Activated CD8-positive, alpha-beta memory T cell treated with anti-CD3 and anti-CD28 coated beads for 4 hours (primary cell): ENCODE results near the gene CYTL1.
"Not testable (repeated sequence)": the region's sequence is repeated elsewhere in the genome, so short reads cannot be mapped to it uniquely, and the experiment has no call there.

Experiments used
- DNase-seq, 2 donors: peaks; one replicate each; pipeline ENCODE4 v3.0.0-alpha.2; 2020; ENCODE audit warnings: low read depth in 2 of 2

CYTL1 gene

DNA sequence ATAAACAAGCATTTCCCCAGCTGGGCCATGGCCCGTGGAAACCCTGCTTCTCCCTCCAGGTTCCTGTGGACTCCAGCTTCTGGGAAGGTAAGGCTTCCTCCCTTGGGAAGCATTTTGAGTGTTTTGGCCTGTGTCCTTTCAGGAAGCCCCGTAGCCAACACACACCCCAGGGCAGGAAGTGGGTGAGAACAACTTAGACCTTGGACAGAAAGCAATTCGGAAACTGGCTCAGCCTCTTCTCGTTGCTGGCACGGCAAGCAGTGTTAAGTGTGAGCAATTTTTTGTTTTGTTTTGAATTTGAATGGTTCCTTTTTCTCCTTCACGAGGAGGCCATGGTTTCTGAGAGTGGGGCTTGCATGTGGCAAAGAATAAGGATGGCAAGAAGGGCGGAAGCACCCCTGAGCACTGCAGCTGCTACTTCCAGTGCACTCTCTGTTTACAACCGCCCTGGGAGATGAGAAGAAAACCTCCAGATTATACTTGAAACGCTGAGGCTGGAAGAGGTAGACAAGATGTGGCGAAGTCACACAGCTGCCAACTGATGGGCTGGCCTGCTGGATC lies 14.1 kb upstream of the CYTL1 start:
- DNase-seq = no peak

GRCh38 chr4:5032813-5033212 lies 13.6 kb upstream of the CYTL1 start:
- no peak for DNase-seq

DNA sequence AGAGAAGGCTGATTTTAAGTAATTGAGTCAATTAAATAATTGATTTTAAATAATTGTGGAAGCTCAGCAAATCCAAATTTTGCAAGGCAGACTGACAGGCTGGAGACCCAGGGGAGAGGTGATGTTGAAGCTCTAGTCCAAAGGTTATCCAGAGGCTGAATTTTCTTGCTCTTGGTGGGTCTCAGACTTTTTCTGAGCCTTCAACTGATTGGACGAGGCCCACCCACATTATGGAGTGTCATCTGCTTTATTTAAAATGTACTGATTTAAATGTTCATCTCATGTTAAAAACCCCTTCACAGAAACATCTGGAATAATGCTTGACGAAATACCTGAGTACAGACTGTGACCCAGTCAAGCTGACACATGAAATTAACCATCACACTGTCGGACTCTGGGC lies 11.7 kb upstream of the CYTL1 start:
- no peak for DNase-seq

DNA sequence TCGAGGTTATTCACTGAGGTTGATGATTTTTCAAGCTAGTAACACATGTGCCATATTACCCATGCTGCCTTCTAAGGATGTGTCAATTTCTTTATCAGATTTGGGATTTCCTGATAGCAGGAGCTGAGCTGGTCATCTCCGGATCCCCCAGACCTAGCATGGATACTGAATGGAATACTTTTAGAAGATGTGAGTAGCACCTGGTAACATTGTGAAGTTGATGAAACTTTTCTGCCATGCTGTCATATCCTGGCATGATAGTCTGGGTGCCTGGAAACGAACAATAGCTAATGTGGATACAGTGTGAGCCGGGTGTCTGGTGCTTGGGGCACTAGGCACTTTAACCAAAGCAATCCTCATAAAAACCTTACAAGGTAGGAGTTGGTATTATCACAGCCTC lies 11.0 kb upstream of the CYTL1 start:
- no peak for DNase-seq

DNA sequence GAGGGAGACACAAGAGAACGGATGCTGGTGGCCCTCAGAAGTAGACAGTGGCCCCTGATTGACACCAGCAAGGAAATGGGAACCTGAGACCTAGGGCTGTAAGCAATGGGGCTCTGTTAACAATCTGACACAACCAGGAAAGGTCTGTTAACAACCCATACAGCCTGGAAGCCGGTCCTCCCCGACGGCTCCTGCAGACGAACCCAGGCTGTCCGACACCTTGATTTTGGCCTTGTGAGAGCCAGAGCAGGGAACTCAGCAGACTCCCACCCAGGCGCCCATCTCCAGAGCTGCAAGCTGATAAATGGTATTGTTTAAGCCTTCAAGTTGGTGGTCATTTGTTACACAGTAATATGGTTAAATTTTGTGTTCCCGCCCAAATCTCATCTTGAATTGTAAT lies 10.2 kb upstream of the CYTL1 start:
- no peak for DNase-seq

GRCh38 chr4:5028480-5028879 lies 9.2 kb upstream of the CYTL1 start:
- no peak for DNase-seq

DNA sequence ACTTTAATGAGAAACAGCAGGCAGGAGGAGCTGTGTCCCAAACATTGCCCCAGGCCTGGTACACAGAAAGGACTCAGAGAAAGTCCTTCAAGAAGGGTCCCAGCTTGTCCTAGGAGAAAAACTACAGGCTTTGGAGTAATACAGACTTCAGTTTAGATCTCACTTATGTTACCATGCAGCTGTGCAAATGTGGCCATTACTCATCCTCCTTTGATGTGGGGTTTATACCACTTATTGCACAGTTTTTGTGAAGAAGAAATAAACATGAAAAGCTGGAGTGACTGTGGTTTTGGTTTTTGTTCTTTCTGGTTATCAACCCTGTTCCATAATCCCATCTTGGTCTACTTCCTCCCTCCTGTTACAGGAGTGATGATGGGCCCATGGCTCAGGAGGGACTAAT lies 8.1 kb upstream of the CYTL1 start:
- DNase-seq = no peak

DNA sequence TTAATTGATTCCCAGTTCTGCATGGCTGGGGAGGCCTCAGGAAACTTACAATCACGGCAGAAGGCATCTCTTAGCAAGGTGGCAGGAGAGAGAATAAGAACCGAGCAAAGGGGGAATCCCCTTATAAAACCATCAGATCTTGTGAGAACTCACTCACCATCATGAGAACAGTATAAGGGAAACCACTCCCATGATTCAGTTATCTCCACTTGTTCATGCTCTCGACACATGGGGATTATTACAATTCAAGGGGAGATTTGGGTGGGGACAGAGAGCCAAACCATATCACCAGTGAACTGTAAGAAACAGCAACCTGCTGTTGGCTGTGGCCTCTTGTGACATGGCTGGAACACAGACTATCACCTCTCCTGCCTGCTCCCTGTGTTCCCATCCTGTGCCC lies 7.1 kb upstream of the CYTL1 start:
- DNase-seq = no peak

DNA sequence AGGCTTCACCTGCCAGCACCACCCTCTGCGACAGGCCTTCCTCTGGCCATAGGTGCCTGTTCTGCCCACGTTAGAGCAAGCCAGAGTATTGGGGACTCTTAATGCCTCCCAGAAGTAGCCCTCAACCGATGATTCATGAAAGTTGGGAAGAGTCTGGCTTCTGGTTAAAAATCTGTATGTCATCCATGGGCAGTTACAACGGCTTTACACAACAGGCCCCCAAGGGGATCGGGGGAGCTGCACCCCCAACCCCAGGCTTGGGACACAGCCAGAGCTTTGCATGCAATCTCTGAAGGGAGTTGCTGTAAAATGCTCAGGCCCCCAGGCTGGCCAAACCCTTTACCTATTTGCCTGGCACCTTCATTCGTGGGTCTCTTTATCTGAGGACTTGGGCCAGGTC lies 5.4 kb upstream of the CYTL1 start:
- DNase-seq = no peak

DNA sequence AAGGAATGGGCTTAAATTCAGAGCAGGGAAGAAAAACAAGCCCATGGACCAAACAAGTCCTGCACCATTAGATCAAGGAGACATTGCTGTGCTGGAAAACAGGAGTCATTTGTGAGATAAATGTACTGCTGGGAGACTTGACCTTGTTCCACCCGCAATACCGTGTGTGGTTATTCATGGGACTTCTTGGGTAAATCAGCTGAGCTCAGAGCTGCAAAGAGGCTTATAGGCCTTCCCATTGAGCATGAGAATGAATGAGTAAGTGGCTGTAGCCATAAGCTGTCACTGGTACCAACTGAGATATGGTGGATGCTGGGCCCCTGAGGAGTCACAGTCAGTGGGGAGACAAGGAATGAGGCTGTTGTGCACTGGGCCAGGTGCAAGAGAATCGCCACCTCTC lies 2.3 kb upstream of the CYTL1 start:
- no peak for DNase-seq

GRCh38 chr4:5020341-5020740 lies 1.1 kb upstream of the CYTL1 start:
- DNase-seq = no peak

GRCh38 chr4:5019796-5020195 lies 538 bp upstream of the CYTL1 start:
- no peak for DNase-seq

DNA sequence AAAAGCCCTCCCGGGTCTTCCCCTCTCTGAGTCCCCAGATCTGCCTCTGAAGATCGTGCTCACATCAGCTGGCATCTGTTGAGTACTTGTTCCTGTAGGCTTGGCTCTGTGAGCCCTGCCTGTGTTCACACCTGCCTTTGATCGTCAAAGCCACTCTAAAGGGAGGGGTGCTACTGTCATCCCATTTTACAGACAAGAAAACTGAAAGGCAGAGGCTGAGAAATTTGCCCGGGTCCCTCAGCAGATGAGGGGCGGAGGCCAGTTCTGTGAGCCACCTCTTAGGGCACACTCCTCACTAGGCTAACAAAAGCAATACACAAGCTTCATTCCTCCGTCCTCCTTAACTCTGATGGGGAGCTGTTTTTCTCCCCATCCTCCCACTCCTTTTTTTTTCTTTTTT lies 655 bp downstream of the CYTL1 start:
- no peak for DNase-seq

GRCh38 chr4:5018096-5018495 lies 1.2 kb downstream of the CYTL1 start:
- DNase-seq = no peak

DNA sequence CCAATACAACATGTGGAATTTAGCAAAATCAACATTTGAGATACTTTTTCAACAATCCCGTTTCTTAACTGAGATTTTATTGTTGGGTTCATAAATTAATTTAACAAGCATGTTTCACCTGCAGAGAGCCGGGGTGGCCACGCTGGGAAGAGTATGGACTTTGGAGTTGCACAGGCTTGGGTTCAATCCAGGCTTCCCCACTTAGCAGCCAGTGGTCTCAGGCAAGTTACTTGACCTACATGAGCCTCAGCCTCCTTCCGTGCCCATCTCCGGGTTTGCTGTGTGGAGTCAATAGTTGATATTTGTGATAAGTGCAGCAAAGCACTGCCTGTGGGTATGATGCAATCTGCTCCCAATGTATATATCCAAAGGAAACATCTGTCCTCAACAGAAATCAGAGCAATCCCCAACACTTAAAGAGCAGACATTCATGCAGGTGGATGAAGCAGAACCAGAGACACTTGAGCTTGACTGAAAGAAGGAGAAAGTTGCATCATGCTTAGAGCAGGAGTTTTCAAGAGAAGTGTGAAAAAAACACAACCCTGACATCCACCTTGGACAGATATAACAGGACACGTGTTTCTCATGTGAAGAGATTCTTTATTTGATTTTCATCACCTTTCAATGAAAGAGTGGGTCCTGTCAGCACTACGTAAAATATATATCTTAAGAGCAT lies 5.1 kb downstream of the CYTL1 start:
- no peak for DNase-seq

- no peak for DNase-seq
Measured at GRCh38 chr4:5012958-5013357, 6.3 kb downstream of the CYTL1 start.

GRCh38 chr4:5012244-5012898 lies 6.9 kb downstream of the CYTL1 start:
- no peak for DNase-seq

GRCh38 chr4:5010984-5011383 lies 8.3 kb downstream of the CYTL1 start:
- no peak for DNase-seq

GRCh38 chr4:5009796-5010195 lies 9.5 kb downstream of the CYTL1 start:
- no peak for DNase-seq

DNA sequence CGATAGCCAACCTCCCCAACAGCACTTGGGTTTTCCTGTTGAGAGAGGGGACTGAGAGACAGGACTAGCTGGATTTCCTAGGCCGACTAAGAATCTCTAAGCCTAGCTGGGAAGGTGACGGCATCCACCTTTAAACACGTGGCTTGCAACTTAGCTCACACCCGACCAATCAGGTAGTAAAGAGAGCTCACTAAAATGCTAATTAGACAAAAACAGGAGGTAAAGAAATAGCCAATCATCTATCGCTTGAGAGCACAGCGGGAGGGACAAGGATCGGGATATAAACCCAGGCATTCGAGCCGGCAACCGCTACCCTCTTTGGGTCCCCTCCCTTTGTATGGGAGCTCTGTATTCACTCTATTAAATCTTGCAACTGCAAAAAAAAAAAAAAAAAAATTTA lies 12.3 kb downstream of the CYTL1 start:
- not testable (repeated sequence) for DNase-seq

- DNase-seq = no peak
Measured at GRCh38 chr4:5004496-5004895, 14.8 kb downstream of the CYTL1 start.

DNA sequence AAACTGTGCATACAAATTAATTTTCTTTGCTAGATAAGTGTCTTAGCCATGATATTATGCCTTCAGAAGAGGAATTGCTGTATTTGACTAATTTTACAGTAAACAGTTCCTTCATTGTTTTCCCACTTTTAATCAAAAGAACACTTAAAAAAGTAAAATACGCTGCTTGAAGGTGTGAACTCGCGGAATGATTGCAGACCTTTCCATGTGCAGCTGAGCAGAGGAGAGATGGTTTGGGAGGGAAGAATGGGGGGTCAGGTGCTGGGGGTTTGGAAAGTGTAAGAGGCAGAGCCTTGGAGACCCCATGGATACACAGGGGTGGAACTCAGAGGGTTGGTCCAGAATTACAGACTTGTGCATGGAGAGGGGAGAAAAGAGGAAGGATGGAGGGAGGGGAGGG lies 15.3 kb downstream of the CYTL1 start:
- no peak for DNase-seq

DNA sequence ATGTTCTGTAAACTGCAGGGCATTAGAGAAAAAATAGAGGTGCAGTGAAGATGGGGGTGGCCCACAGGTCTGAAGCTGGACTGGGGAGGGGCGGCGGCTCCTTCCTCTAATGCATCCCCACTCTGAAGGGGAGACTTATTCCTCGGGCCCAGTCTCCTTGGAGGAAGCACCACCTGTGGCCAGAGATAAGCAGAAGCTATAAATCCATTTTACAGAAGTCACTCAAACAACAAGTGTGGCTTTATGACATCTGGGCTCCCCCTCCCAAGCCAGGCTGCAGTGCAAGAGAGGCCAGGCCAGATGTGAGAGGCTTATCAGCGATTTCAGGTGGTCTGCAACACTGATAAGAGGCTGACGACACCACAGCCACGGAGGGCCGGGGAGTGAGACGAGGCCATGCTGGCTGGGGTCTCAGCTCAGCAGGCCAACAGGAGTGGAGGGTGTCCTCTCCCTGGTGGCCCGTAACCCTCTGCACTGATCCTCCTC lies 15.8 kb downstream of the CYTL1 start:
- DNase-seq = no peak
